Naive thymus-derived CD4-positive, alpha-beta T cell (primary cell): ENCODE results near the gene SMARCC2. TPM values are rescaled to one million over a fixed set of nuclear protein-coding genes. Genes with fewer than 3 reads are reported as not detected.

Experiments used
- ATAC-seq: fragments of 150-1000 bp; cut with Tn5 transposase; 2 replicates; pipeline ENCODE4 v1.10.0; 2021; ENCODE audit warnings: mild to moderate bottlenecking, moderate library complexity
- CTCF ChIA-PET: fragments of 350-600 bp; sonication (Branson Sonifier 250); formaldehyde crosslinking; loops from one replicate; lab custom pipeline; 2021; ENCODE audit warnings: antibody characterized with exemption; lab: Charles Lee
- POLR2A ChIA-PET: fragments of 350-600 bp; sonication (Branson Sonifier 250); formaldehyde crosslinking; loops from one replicate; lab custom pipeline; 2021; ENCODE audit warnings: antibody characterized with exemption, inconsistent platforms; lab: Charles Lee
- DNase-seq, 9 donors: peaks; one replicate each; pipeline versions ENCODE4 v3.0.0 to v3.0.0-alpha.2; 2020 to 2022; ENCODE audit warnings: mixed read lengths in 1 of 9
- H3K27ac ChIP-seq: one replicate; pipeline ENCODE4 v1.7.0; 2013; ENCODE audit warnings: mild to moderate bottlenecking, low read depth, low read length, moderate library complexity
- H3K27me3 ChIP-seq, 2 donors: one replicate each; pipeline ENCODE4 v1.7.0; 2013; ENCODE audit warnings: low read length in 2 of 2, mild to moderate bottlenecking in 2 of 2, moderate library complexity in 2 of 2; ENCODE audit not compliant: control insufficient read depth in 2 of 2, insufficient read depth in 2 of 2
- H3K36me3 ChIP-seq, 3 experiments: 1 replicate in 2 of 3; 2 replicates in 1 of 3; pipeline ENCODE4 v1.7.0; 2013; ENCODE audit warnings: low read length in 3 of 3, mild to moderate bottlenecking in 3 of 3, moderate library complexity in 1 of 3; ENCODE audit not compliant: insufficient read depth in 3 of 3, control insufficient read depth in 2 of 3
- H3K4me1 ChIP-seq, 2 donors: one replicate each; pipeline ENCODE4 v1.7.0; 2013; ENCODE audit warnings: low read length in 2 of 2, mild to moderate bottlenecking in 2 of 2, moderate library complexity in 1 of 2; ENCODE audit not compliant: control insufficient read depth in 2 of 2, insufficient read depth in 2 of 2
- H3K4me3 ChIP-seq: 2 replicates; pipeline ENCODE4 v1.7.0; 2013; ENCODE audit warnings: mild to moderate bottlenecking, low read length
- H3K9me3 ChIP-seq, 3 experiments: 1 replicate in 2 of 3; 2 replicates in 1 of 3; pipeline ENCODE4 v1.7.0; 2013; ENCODE audit warnings: low read length in 3 of 3; ENCODE audit not compliant: control insufficient read depth in 2 of 3
- H3K27ac Mint-ChIP-seq, 9 donors: one replicate each; pipeline ENCODE4 v1.8.0; 2020 to 2022; ENCODE audit warnings: mixed read lengths in 9 of 9, mild to moderate bottlenecking in 8 of 9, moderate library complexity in 5 of 9, inconsistent platforms in 2 of 9
- H3K27me3 Mint-ChIP-seq, 5 donors: one replicate each; pipeline ENCODE4 v1.8.0; 2021 to 2022; ENCODE audit warnings: mixed read lengths in 5 of 5, mild to moderate bottlenecking in 1 of 5
- H3K36me3 Mint-ChIP-seq, 5 donors: one replicate each; pipeline ENCODE4 v1.8.0; 2020 to 2022; ENCODE audit warnings: mixed read lengths in 5 of 5, mild to moderate bottlenecking in 3 of 5, inconsistent platforms in 1 of 5
- H3K4me1 Mint-ChIP-seq, 7 donors: one replicate each; pipeline ENCODE4 v1.8.0; 2020 to 2022; ENCODE audit warnings: mixed read lengths in 7 of 7, mild to moderate bottlenecking in 3 of 7, inconsistent platforms in 1 of 7
- H3K4me3 Mint-ChIP-seq, 10 donors: one replicate each; pipeline ENCODE4 v1.8.0; 2020 to 2022; ENCODE audit warnings: mild to moderate bottlenecking in 10 of 10, mixed read lengths in 10 of 10, moderate library complexity in 6 of 10, inconsistent platforms in 2 of 10
- H3K9me3 Mint-ChIP-seq, 11 donors: one replicate each; pipeline ENCODE4 v1.8.0; 2020 to 2022; ENCODE audit warnings: mixed read lengths in 11 of 11, mild to moderate bottlenecking in 4 of 11, inconsistent platforms in 1 of 11, moderate library complexity in 1 of 11
- intact Hi-C, 2 donors: fragments of 100-400 bp; cut with micrococcal nuclease; formaldehyde crosslinking; loops; one replicate each; pipeline ENCODE4 v1.15.1; 2023
- polyA plus RNA-seq, 2 donors: library from polyadenylated mRNA; unstranded; fragments of 300-500 nt; fragmentation: Illumina TruSeq; gene quantifications; one replicate each; pipeline ENCODE4 v1.2.3, GENCODE V29; 2021
- total RNA-seq, 6 experiments: library from RNA in 5 of 6; stranded (reverse) in 5 of 6; gene quantifications; 1 replicate in 5 of 6; 2 replicates in 1 of 6; pipeline ENCODE4 v1.2.3 and lab custom pipeline; 2021 to 2026

The SMARCC2 gene
- total and polyA plus RNA-seq, 7 experiments from 2014 or later = 64.6 to 187 (median 131) TPM

DNA sequence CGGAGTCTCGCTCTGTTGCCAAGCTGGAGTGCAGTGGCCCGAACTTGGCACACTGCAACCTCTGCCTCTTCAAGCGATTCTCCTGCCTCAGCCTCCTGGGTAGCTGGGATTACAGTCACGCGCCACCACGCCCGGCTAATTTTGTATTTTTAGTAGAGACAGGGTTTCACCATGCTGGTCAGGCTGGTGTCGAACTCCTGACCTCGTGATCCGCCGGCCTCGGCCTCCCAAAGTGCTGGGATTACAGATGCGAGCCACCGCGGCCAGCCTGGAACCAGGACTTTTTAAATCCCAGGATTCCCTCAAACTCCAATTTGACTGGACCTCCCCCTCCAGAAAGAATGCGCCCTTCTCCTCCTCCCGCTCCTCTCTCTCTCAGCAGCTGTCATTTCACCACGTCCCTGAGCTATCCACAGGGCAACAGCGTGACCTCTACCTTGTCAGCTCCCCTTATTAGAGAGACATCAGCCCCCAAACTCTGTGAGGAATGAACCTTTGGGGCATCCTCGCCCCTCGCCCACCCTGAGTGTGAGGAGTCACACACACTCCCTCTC, 59.3 kb downstream of the SMARCC2 start:
- DNase-seq (no peak), ATAC-seq (no peak)
- H3K36me3 ChIP-seq = peaks cover 39 to 54% (median 44%) of the 10 kb centered on the region in 3 experiments
- CTCF ChIA-PET = interaction anchor here (0.5 to 5.2 kb wide), 6 partner anchors 10 to 372 kb away, joined by 3 to 37 read pairs (median 7); partner anchors contain the start of gene SMARCC2
- peak overlapping the region; percentile 77 for H3K4me3 ChIP-seq
- Mint-ChIP-seq H3K27ac (peak overlapping the region; percentile 86 to 97 (median 91)), H3K4me1 (peaks cover 40 to 71% (median 63%) of the 10 kb centered on the region in 7 donors), H3K27me3 (no peaks in the 10 kb centered on the region), H3K4me3 (peak overlapping the region; percentile 95 to 100 (median 98)), H3K9me3 (peaks cover 0 to 8% (median 0%) of the 10 kb centered on the region in 11 donors), H3K36me3 (peaks cover 10 to 47% (median 37%) of the 10 kb centered on the region in 5 donors)
- POLR2A ChIA-PET = interaction anchor here (0.6 to 13.1 kb wide), 10 partner anchors 12 to 209 kb away, joined by 3 to 192 read pairs (median 4); partner anchors contain the start of genes IL23A, MYL6, MYL6B and RPL41
- H3K27me3 ChIP-seq = no peaks in the 10 kb centered on the region
- peaks cover 39 to 55% of the 10 kb centered on the region in 2 donors for H3K4me1 ChIP-seq
- peak overlapping the region; percentile 84 for H3K27ac ChIP-seq
- no peaks in the 10 kb centered on the region for H3K9me3 ChIP-seq
- intact Hi-C loops = loop anchor here in 1 of 2 donors (1.0 to 5.0 kb wide), 5 partner anchors 8 to 957 kb away; partner anchors contain the start of genes MYL6B, NAB2, STAT2 and TIMELESS

DNA sequence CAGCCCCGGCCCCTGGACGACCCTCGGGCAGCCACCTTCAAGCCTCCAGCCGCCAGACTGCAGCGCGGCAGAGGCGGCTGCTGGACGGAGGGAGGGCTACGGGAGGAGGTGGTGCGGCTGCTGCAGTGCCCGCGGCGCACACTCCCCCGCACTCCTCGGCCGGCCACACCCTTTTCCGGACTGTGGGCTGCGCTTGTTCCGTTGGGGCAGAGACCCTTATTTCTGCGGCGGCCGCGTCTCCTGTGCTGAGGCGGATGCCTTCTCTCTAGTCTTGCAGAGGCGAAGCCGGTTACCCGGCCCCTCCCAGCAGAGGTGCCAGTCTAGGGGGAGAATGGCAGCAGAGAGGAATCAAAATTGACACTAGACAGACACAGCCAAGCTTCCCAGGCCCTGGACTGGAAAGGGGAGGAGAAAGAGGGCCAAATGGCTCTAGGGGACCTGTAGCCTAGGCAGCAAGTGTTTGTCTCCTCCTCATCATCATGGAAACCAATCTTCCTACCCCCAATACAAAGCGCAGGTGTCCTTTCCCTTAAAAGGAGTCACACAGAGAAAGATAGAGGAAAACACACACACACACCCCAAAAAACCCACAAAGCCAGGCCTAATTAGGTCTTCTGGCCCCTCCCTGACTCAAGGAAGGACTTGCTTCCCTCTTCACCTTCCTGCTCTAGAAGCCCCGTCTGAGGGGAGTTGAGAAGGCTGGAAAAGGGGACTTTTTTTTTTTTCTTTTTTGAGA, 59.9 kb downstream of the SMARCC2 start:
- ChIA-PET CTCF (interaction anchor here (0.5 to 13.4 kb wide), 8 partner anchors 11 to 373 kb away, joined by 3 to 193 read pairs (median 8); partner anchors contain the start of genes MYL6 and SMARCC2), POLR2A (interaction anchor here (0.6 to 13.1 kb wide), 12 partner anchors 12 to 209 kb away, joined by 3 to 192 read pairs (median 16); partner anchors contain the start of genes IL23A, MYL6, MYL6B and PA2G4)
- Mint-ChIP-seq H3K4me1 (peaks cover 40 to 75% (median 68%) of the 10 kb centered on the region in 7 donors), H3K9me3 (peaks cover 0 to 8% (median 0%) of the 10 kb centered on the region in 11 donors), H3K36me3 (peaks cover 10 to 46% (median 37%) of the 10 kb centered on the region in 5 donors), H3K27me3 (no peaks in the 10 kb centered on the region), H3K27ac (peak overlapping the region; percentile 86 to 97 (median 91)), H3K4me3 (peak overlapping the region; percentile 95 to 100 (median 98))
- intact Hi-C loops = loop anchor here in 1 of 2 donors (1.0 to 5.0 kb wide), 5 partner anchors 9 to 958 kb away; partner anchors contain the start of genes MYL6B, NAB2, STAT2 and TIMELESS
- H3K36me3 ChIP-seq = peaks cover 38 to 48% (median 39%) of the 10 kb centered on the region in 3 experiments
- no peaks in the 10 kb centered on the region for H3K9me3 ChIP-seq
- DNase-seq = peak; percentile 34 to 78 (median 68)
- peak overlapping the region; percentile 84 for H3K27ac ChIP-seq
- no peaks in the 10 kb centered on the region for H3K27me3 ChIP-seq
- H3K4me3 ChIP-seq = peak overlapping the region; percentile 77
- peak; percentile 16 for ATAC-seq
- peaks cover 39 to 58% of the 10 kb centered on the region in 2 donors for H3K4me1 ChIP-seq

GRCh38 chr12:56128670-56129205, 60.5 kb downstream of the SMARCC2 start:
- no peak for ATAC-seq
- DNase-seq = peak in 1 of 9 donors; percentile 29
- ChIA-PET CTCF (interaction anchor here (1.0 to 13.4 kb wide), 10 partner anchors 10 to 82 kb away, joined by 3 to 193 read pairs (median 4); partner anchors contain the start of genes MYL6, SMARCC2 and ZC3H10), POLR2A (interaction anchor here (0.6 to 13.1 kb wide), 15 partner anchors 11 to 1712 kb away, joined by 3 to 192 read pairs (median 16); partner anchors contain the start of genes IL23A, MYL6, MYL6B and PA2G4)
- Histone ChIP-seq H3K4me1 (peaks cover 39 to 58% of the 10 kb centered on the region in 2 donors), H3K9me3 (no peaks in the 10 kb centered on the region), H3K27me3 (no peaks in the 10 kb centered on the region), H3K27ac (peak overlapping the region; percentile 84), H3K4me3 (peak overlapping the region; percentile 77), H3K36me3 (peaks cover 31 to 42% (median 33%) of the 10 kb centered on the region in 3 experiments)
- peaks cover 10 to 44% (median 31%) of the 10 kb centered on the region in 5 donors for H3K36me3 Mint-ChIP-seq
- H3K4me1 Mint-ChIP-seq = peaks cover 40 to 78% (median 69%) of the 10 kb centered on the region in 7 donors
- peaks cover 0 to 4% (median 0%) of the 10 kb centered on the region in 11 donors for H3K9me3 Mint-ChIP-seq
- intact Hi-C loops = loop anchor here (1.0 to 5.0 kb wide), 8 partner anchors 10 to 959 kb away; partner anchors contain the start of genes MYL6B (in 2 of the 2), CS (in 1 of the 2), NAB2 (in 1 of the 2) and PA2G4 (in 1 of the 2)
- no peaks in the 10 kb centered on the region for H3K27me3 Mint-ChIP-seq
- H3K27ac Mint-ChIP-seq = peak overlapping the region; percentile 86 to 97 (median 91)
- peak overlapping the region; percentile 95 to 100 (median 98) for H3K4me3 Mint-ChIP-seq

GRCh38 chr12:56127888-56128669, 61.2 kb downstream of the SMARCC2 start, which contains the start of gene ESYT1:
TSS of gene ESYT1 (plus strand) at chr12:56128267. CDS start at chr12:56128320, 53 bp downstream.
- Histone ChIP-seq H3K36me3 (peaks cover 25 to 35% (median 26%) of the 10 kb centered on the region in 3 experiments), H3K27ac (peak within 1 kb of the TSS; percentile 84), H3K27me3 (no peaks in the 10 kb centered on the region), H3K4me3 (peak within 1 kb of the TSS; percentile 77), H3K4me1 (peaks cover 39 to 54% of the 10 kb centered on the region in 2 donors), H3K9me3 (no peaks in the 10 kb centered on the region)
- H3K9me3 Mint-ChIP-seq = peaks cover 0 to 4% (median 0%) of the 10 kb centered on the region in 11 donors
- POLR2A ChIA-PET = interaction anchor here (0.6 to 13.1 kb wide), 18 partner anchors 11 to 1713 kb away, joined by 3 to 192 read pairs (median 5); partner anchors contain the start of genes ANKRD52, CNPY2, IL23A and MYL6
- ATAC-seq = peak; percentile 94
- peak within 1 kb of the TSS; percentile 86 to 99 (median 91) for H3K27ac Mint-ChIP-seq
- no peaks in the 10 kb centered on the region for H3K27me3 Mint-ChIP-seq
- peak; percentile 75 to 100 (median 98) for DNase-seq
- CTCF ChIA-PET = interaction anchor here (0.6 to 13.4 kb wide), 17 partner anchors 8 to 402 kb away, joined by 3 to 193 read pairs (median 4); partner anchors contain the start of genes MYL6, PA2G4, SMARCC2 and ZC3H10
- H3K4me1 Mint-ChIP-seq = peaks cover 40 to 76% (median 65%) of the 10 kb centered on the region in 7 donors
- H3K4me3 Mint-ChIP-seq = peak within 1 kb of the TSS; percentile 95 to 100 (median 98)
- intact Hi-C loops = loop anchor here (1.0 to 5.0 kb wide), 8 partner anchors 10 to 959 kb away; partner anchors contain the start of genes PA2G4 (in 2 of the 2), CS (in 1 of the 2), MYL6B (in 1 of the 2) and NAB2 (in 1 of the 2)
- peaks cover 10 to 40% (median 25%) of the 10 kb centered on the region in 5 donors for H3K36me3 Mint-ChIP-seq

DNA sequence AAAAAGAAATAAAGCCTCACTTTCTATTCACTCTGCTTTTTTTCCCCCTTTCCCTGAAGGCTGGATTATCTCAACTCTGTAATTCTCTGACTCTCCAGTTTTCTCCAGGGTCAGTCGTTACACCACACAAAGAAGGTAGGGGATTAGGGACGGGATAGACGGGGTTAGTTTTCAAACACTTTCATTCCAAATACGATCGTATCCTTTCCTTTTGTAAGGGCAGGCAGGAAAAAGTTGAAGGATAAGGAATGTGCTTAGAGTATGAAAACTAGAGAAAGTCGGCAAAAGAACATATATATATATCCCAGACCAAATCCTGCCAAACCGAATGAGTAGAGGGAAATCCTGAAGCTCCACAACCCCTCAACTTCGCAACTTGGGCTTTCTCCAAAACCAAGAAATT, 61.8 kb downstream of the SMARCC2 start:
- intact Hi-C loops = loop anchor here (1.0 to 5.0 kb wide), 3 partner anchors 23 to 960 kb away; partner anchors contain the start of genes NAB2 (in 1 of the 2), PA2G4 (in 1 of the 2) and TIMELESS (in 1 of the 2)

More for the DNA sequence above, 61.8 kb downstream of the SMARCC2 start:
- Histone ChIP-seq H3K36me3 (peaks cover 22 to 29% (median 23%) of the 10 kb centered on the region in 3 experiments), H3K4me1 (peaks cover 39 to 53% of the 10 kb centered on the region in 2 donors), H3K27ac (peak overlapping the region; percentile 72), H3K4me3 (peak overlapping the region; percentile 23), H3K27me3 (no peaks in the 10 kb centered on the region), H3K9me3 (no peaks in the 10 kb centered on the region)
- Mint-ChIP-seq H3K9me3 (peaks cover 0 to 4% (median 0%) of the 10 kb centered on the region in 11 donors), H3K4me1 (peaks cover 39 to 73% (median 64%) of the 10 kb centered on the region in 7 donors), H3K27ac (peak overlapping the region; percentile 86 to 99 (median 91)), H3K4me3 (peak overlapping the region; percentile 95 to 100 (median 98)), H3K36me3 (peaks cover 9 to 37% (median 23%) of the 10 kb centered on the region in 5 donors), H3K27me3 (no peaks in the 10 kb centered on the region)
- POLR2A ChIA-PET = interaction anchor here (0.7 to 13.1 kb wide), 12 partner anchors 10 to 219 kb away, joined by 3 to 192 read pairs (median 17); partner anchors contain the start of genes ANKRD52, CNPY2, IL23A and MYL6
- CTCF ChIA-PET = interaction anchor here (0.6 to 13.4 kb wide), 16 partner anchors 9 to 402 kb away, joined by 3 to 193 read pairs (median 4); partner anchors contain the start of genes MYL6, PA2G4, SMARCC2 and ZC3H10
- no peak for ATAC-seq
- no peak for DNase-seq
